T-helper 9 cell (primary cell): ENCODE results near the gene CPA2.

Source experiments
- DNase-seq: peaks from one replicate; pipeline ENCODE4 v3.0.0-alpha.2; 2020

The CPA2 gene

DNA sequence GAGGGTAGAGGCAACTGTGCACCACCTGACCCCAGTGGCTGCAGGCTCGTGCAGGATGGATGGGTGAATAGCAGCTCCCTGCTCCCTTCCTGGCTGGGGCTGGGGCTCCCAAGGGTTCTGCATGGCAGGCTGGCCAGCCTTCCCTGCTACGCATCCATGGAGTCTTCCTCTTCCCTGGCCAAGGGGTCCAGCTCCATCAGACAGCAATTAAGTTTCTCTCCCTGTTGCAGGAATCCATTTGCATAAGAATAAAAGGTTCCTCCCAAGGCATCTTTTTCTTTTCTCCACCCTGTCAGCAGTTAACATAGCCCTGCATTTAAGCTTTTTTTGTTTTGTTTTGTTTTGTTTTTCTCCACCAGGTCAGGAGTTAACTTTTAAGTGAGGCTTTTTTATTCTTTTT is 10.0 kb upstream of the CPA2 start:
- no peak for DNase-seq

DNA sequence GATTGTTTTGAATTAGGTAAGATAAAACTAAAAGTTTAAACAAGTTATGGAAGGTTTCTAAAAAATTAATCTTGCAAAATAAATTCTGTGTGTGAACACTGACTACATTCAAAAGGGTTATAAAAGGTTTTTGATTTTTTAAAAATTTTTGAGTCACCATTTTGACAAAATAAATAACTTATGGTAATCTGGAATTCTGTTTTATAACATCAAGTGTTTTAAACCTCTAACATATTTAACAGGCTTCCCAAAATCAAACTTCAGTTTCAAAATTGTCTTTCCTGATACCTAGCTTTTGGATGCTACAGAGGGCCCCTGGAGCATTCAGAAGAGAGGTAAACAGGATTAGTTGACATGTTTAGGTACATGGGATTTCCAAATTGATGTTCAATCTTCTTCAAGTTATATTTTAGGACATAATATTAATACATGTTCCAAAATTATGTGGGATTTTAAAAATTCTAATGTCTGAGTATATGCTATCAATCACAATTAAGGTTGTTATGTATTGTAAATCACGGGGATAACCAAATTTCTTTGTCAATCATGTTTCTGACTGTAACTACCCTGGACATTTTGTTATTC is 8.1 kb upstream of the CPA2 start:
- no peak for DNase-seq

- no peak for DNase-seq
Observed at GRCh38 chr7:130262448-130262847, 4.2 kb upstream of the CPA2 start.

- DNase-seq = no peak
Observed at GRCh38 chr7:130263130-130263529, 3.5 kb upstream of the CPA2 start.

DNA sequence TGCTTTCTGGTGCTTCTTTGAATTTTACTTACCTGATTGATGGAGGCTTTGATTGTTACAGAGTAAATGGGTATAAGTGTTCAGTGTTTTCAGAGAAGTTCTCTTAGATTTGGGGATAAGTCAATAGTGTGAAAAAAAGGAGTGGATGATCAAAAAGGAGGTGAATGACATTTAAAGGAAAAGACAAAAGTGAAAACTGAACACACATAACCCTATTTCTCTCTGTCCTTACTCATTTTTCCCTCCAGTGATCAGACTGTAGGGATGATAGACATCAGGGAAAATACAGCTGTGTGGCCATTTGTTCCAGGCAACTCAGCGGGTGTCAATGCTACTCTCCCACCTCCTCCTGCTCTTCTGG is 278 bp downstream of the CPA2 start:
- DNase-seq = no peak

DNA sequence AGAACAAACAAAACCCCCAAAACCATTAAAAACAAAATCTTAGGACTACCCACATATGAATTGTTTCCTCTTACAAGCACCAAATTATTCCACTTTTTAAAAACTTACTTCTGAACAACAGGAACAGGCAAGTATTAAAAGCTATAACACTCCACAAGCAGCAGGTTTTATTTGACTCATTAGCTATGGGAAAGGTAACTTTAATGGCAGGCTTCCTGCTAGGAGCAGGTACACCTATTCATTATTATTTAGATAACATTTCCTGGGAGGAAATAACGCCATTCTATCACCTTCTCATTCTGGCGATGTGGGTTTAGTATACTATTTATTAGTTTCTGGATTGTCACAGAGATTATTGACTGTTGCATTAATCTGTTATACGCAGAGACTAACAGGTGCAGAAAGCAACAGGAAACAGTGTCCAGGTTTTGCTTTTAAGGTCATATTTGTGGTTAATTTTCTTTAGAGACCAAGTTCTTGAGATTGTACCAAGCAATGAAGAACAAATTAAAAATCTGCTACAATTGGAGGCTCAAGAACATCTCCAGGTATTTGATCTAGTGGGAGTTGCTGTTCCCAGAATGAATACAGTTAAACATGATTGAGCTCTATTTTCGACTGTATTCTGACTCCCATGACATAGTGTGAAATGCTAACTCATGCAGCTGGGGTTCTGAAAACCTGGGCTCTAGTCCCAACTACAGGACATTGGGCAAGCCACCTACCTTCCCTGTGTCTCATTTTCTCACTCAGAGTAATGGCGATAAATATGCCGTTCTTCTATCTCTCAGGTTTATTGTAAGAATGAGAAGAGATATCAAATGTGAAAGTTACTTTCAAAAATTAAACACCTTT is 2.0 kb downstream of the CPA2 start:
- no peak for DNase-seq

GRCh38 chr7:130269318-130269694 is 2.6 kb downstream of the CPA2 start:
- no peak for DNase-seq

GRCh38 chr7:130270947-130271800 is 4.5 kb downstream of the CPA2 start:
- DNase-seq = no peak

GRCh38 chr7:130272381-130273080 is 5.9 kb downstream of the CPA2 start:
- DNase-seq = no peak

DNA sequence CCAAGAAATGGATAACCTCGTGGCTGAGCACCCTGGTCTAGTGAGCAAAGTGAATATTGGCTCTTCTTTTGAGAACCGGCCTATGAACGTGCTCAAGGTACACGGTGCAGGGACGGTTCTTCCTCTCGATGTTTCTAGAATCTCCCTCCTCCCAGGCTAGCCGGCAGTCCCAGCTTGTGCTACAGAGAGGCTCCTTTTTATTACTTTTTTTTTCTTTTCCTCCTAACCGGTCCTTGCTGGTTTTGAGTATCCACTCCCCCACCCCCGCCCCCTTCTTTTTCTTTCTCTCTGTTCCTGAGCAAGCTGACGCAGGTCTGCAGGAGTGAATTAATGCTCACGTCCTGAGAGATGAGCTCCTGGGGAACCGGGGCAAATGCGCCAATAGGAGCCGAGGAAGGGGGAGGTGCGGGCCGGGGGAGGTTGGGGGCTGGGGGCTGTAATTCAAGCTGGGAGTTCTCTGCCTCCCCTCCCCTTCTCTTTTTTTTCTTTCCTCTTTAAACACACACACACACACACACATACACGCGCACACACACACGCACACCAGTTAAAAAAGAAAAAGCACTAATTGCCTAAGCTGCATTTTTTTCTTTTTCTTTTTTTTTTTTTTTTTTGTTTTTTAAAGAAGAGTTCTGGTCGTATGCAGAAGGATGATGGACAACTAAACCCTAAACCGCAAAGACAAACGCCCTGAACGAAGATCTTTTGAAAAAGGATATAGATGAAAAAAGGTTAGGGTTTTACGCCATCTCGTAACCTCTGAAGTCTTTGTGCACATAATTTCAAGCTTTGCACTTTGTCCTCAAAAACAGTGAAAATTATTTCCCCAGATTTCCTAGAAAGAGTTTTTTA is 6.6 kb downstream of the CPA2 start:
- DNase-seq = no peak

DNA sequence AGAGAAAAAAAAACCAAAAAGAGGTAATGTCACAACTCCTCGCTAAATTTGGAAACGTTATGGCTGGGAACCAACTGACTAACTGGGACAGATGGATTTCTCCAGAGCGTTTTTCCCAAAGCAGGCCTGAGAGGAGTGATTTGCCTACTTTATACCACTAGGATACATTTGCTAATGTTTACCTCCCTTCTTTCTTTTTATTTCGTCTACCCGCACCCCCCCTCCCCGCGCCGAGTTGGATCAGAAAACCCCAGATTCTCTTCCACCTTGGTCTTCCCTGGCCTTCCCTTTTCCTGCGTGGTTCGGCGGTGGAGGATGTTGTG is 7.2 kb downstream of the CPA2 start:
- no peak for DNase-seq

GRCh38 chr7:130274296-130274695 is 7.6 kb downstream of the CPA2 start:
- DNase-seq = no peak

DNA sequence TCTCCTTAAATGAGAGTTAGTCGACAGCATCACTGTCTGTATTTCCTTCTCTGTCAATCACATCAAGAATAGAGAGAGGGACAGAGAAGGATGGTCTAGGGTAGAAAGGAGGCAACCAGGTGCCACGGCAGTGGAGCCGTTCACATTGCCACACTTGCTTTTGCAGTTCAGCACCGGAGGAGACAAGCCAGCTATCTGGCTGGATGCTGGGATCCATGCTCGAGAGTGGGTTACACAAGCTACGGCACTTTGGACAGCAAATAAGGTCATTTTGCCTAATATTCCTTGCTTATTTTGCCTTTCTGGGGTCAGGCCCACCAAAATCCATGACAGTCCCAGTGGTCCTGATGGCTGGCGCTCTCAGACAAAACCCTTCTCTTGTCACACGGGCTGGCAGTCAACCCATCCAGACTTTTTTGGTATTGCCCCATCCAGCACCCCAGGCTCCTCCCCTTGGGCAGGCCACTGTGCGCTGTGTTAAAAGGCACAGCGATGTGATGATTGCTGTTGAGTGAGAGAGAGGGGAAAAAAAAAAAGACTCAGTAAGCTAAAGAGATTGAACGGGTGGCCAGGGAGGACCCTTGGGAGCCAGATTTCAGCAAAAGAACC is 8.4 kb downstream of the CPA2 start:
- no peak for DNase-seq

GRCh38 chr7:130275826-130276297 is 9.2 kb downstream of the CPA2 start:
- no peak for DNase-seq

- DNase-seq = no peak
Observed at GRCh38 chr7:130276796-130277762, 10.4 kb downstream of the CPA2 start.

DNA sequence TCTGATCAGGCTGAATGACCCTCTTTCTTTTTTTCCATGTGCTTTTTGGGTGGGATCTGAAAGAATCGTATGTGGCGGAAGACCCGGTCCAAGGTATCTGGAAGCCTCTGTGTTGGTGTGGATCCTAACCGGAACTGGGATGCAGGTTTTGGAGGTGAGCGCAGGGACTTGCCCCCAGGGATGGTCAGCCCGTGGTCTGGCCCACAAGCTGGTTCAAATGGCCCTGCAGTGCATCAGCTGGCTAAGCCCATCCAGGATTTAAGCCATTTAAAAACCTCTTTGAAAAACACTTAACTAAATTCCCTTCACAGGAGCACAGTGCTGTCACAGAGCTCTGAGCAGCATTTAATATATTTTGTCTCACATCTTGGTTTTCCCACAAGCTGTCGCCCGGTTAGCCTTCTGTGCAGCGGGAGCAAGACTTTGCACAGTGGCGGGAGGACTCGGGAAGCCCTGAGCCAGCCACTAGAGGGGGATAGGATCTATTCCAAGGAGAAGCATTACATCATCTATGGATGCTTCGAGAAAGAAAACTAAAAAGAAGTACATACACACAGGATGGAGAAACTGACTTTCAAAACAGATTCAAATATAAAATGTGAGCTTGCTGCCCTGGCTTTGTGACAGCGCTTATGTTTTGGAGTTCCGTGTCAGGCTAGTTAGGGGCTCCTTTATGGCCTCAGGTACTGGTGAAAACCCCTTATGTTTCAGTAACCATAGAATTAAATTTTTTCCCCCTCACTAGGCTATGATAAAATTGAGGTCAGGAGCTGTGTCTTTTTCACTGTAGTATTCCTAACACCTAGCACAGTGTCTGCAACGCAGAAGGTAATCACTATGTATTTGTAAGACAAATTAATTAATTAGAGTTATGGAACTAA is 11.3 kb downstream of the CPA2 start:
- no peak for DNase-seq

DNA sequence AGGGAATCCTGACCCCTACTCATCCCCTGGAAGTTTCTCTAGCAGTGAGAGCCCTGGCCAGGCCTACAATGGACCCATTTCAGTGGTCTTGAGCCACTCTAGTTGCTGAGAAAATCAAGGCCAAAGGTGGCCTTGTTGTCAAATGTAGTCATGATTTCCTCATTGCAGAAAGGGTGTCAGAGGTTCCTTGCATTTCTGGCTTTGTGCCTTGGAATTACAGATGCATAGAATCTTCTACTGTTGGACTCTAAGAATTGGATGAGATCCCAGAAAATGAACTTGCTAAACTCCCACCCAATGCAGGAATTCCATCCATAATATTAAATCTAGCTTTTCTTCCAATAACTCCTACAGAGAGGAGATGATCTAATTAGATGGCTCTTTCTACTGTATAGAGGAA is 12.2 kb downstream of the CPA2 start:
- no peak for DNase-seq

DNA sequence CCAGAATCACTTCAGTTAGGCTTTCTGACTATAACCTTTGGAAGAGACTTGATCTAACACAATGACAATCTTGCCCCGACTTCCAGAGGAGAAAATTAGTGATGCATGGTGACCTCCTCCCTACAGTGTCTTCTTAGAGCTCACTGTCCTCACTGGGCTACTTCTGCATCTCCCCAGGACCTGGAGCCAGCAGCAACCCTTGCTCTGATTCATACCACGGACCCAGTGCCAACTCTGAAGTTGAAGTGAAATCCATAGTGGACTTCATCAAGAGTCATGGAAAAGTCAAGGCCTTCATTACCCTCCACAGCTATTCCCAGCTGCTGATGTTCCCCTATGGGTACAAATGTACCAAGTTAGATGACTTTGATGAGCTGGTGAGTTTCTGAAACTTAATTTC is 12.6 kb downstream of the CPA2 start:
- no peak for DNase-seq

GRCh38 chr7:130279906-130280305 is 13.2 kb downstream of the CPA2 start:
- no peak for DNase-seq
